WTC11 (cell line): ENCODE results near the gene ZNF628. TPM values are rescaled to one million over a fixed set of nuclear protein-coding genes. Genes with fewer than 3 reads are reported as not detected.

Experiments
- ATAC-seq: fragments of 200-7000 bp; cut with Tn5 transposase; 2 replicates; pipeline ENCODE4 v1.10.0; 2021; ENCODE audit warnings: mild to moderate bottlenecking, moderate library complexity
- CTCF ChIA-PET: fragments of 300-600 bp; sonication (Branson Sonifier 250); formaldehyde crosslinking; loops from one replicate; lab custom pipeline; 2021; ENCODE audit warnings: antibody characterized with exemption; lab: Charles Lee
- POLR2A ChIA-PET: fragments of 350-600 bp; sonication (Branson Sonifier 250); formaldehyde crosslinking; loops from one replicate; lab custom pipeline; 2021; ENCODE audit warnings: antibody characterized with exemption; lab: Charles Lee
- DNase-seq: peaks from one replicate; pipeline ENCODE4 v3.0.0; 2021; ENCODE audit warnings: low spot score
- H3K27ac Mint-ChIP-seq: 2 replicates; pipeline ENCODE4 v1.8.0; 2021; ENCODE audit warnings: mixed read lengths
- H3K27me3 Mint-ChIP-seq: 2 replicates; pipeline ENCODE4 v1.8.0; 2021; ENCODE audit warnings: low read depth, mild to moderate bottlenecking, moderate library complexity, mixed read lengths
- H3K36me3 Mint-ChIP-seq: 2 replicates; pipeline ENCODE4 v1.8.0; 2021; ENCODE audit warnings: mixed read lengths
- H3K4me1 Mint-ChIP-seq: 2 replicates; pipeline ENCODE4 v1.8.0; 2022; ENCODE audit warnings: mixed read lengths
- H3K4me3 Mint-ChIP-seq: 2 replicates; pipeline ENCODE4 v1.8.0; 2021; ENCODE audit warnings: mild to moderate bottlenecking, moderate library complexity, mixed read lengths
- H3K9me3 Mint-ChIP-seq: 2 replicates; pipeline ENCODE4 v1.8.0; 2021; ENCODE audit warnings: mixed read lengths
- ARID4B ChIP-seq: sonication (generic); formaldehyde crosslinking; IDR thresholded peaks from 2 replicates; pipeline ENCODE4 v1.8.0; 2023; ENCODE audit warnings: missing genetic modification reagents, mild to moderate bottlenecking, borderline replicate concordance
- ERG ChIP-seq: fragments of 250-450 bp; sonication (Bioruptor Pico); IDR thresholded peaks from 2 replicates; pipeline ENCODE4 v1.8.0; 2021; ENCODE audit warnings: mild to moderate bottlenecking
- ESRRA ChIP-seq: sonication (generic); formaldehyde crosslinking; IDR thresholded peaks from 2 replicates; pipeline ENCODE4 v1.8.1; 2022; ENCODE audit warnings: mild to moderate bottlenecking, missing genetic modification reagents, borderline replicate concordance
- FOXP4 ChIP-seq: sonication (generic); formaldehyde crosslinking; IDR thresholded peaks from 2 replicates; pipeline ENCODE4 v1.8.0; 2022; ENCODE audit warnings: mild to moderate bottlenecking, missing genetic modification reagents
- GABPB1 ChIP-seq: sonication (generic); formaldehyde crosslinking; IDR thresholded peaks from 2 replicates; pipeline ENCODE4 v1.8.1; 2023; ENCODE audit warnings: mild to moderate bottlenecking, missing genetic modification reagents
- JUN ChIP-seq: sonication (generic); formaldehyde crosslinking; IDR thresholded peaks from 2 replicates; pipeline ENCODE4 v1.8.0; 2023; ENCODE audit warnings: mild to moderate bottlenecking, missing genetic modification reagents
- NFATC4 ChIP-seq: fragments of 250-450 bp; sonication (Bioruptor Pico); IDR thresholded peaks from 2 replicates; pipeline ENCODE4 v1.9.0; 2021; ENCODE audit warnings: mild to moderate bottlenecking
- NR3C1 ChIP-seq: sonication (generic); formaldehyde crosslinking; conservative IDR thresholded peaks from 2 replicates; pipeline ENCODE4 v1.8.1; 2023; ENCODE audit warnings: low read depth, mild to moderate bottlenecking, missing genetic modification reagents
- PRRX2 ChIP-seq: fragments of 250-450 bp; sonication (Bioruptor Pico); IDR thresholded peaks from 2 replicates; pipeline ENCODE4 v1.8.0; 2021; ENCODE audit warnings: mild to moderate bottlenecking
- USF2 ChIP-seq: sonication (generic); formaldehyde crosslinking; IDR thresholded peaks from 2 replicates; pipeline ENCODE4 v1.8.1; 2023; ENCODE audit warnings: mild to moderate bottlenecking, missing genetic modification reagents, moderate library complexity
- ZNF425 ChIP-seq: fragments of 250-450 bp; sonication (Bioruptor Pico); conservative IDR thresholded peaks from 2 replicates; pipeline ENCODE4 v1.9.0; 2021; ENCODE audit warnings: mild to moderate bottlenecking
- ZNF512 ChIP-seq: sonication (generic); formaldehyde crosslinking; IDR thresholded peaks from 2 replicates; pipeline ENCODE4 v1.8.1; 2022; ENCODE audit warnings: missing genetic modification reagents, borderline replicate concordance
- total RNA-seq: library from RNA; stranded (reverse); gene quantifications from 3 replicates; pipeline ENCODE4 v1.2.3, GENCODE V29; 2021

ZNF628 gene
- total RNA-seq, 1 experiment from 2014 or later, result 23.6 TPM

GRCh38 chr19:55497763-55498162 is 21.3 kb downstream of the ZNF628 start (continued):
- no peak for TF ChIP-seq ARID4B (CRISPR knock-in tag)
- no peak for TF ChIP-seq ZNF425 (CRISPR knock-in tag)
- TF ChIP-seq GABPB1 (CRISPR knock-in tag), result no peak
- no peak for TF ChIP-seq NR3C1
- TF ChIP-seq ESRRA, result no peak
- no peak for TF ChIP-seq FOXP4 (CRISPR knock-in tag)
- TF ChIP-seq ERG (CRISPR knock-in tag), result no peak
- no peak for TF ChIP-seq ZNF512 (CRISPR knock-in tag)
- TF ChIP-seq PRRX2 (CRISPR knock-in tag), result no peak
- TF ChIP-seq NFATC4, result no peak
- TF ChIP-seq USF2, result no peak

- TF ChIP-seq JUN (CRISPR knock-in tag), result no peak
- POLR2A ChIA-PET, result interaction anchor here (1.2 kb wide), 1 partner anchor 12 kb away, joined by 5 read pairs; no protein-coding TSS in a partner anchor
- peaks cover 4% of the 10 kb centered on the region for H3K36me3 Mint-ChIP-seq
- DNase-seq (no peak), ATAC-seq (no peak)
- no peak overlapping the region for H3K27ac Mint-ChIP-seq
- no peaks in the 10 kb centered on the region; the same call in 1 of the 2 replicates for H3K4me1 Mint-ChIP-seq
- H3K9me3 Mint-ChIP-seq, result peaks cover 8% of the 10 kb centered on the region
- peaks cover 60% of the 10 kb centered on the region for H3K27me3 Mint-ChIP-seq
- H3K4me3 Mint-ChIP-seq, result no peak overlapping the region
- CTCF ChIA-PET, result interaction anchor here (0.9 to 2.4 kb wide), 4 partner anchors 21 to 134 kb away, joined by 3 to 13 read pairs (median 4); no protein-coding TSS in a partner anchor
Observed at GRCh38 chr19:55498246-55498840, 21.9 kb downstream of the ZNF628 start.
